MM.1S (cell line): Measurements from ENCODE around the gene AGAP1.

Experiments
- DNase-seq: peaks from one replicate; pipeline ENCODE4 v3.0.0-alpha.2; 2015
- H2AFZ ChIP-seq: fragments of 300-600 bp; sonication (generic); 2 replicates; pipeline ENCODE4 v1.6.0; 2016; ENCODE audit warnings: antibody characterized with exemption, low read length
- H3F3A ChIP-seq: fragments of 300-600 bp; sonication (generic); 2 replicates; pipeline ENCODE4 v1.6.1; 2016; ENCODE audit warnings: mild to moderate bottlenecking, antibody characterized with exemption, low read length, moderate library complexity, mixed read lengths; ENCODE audit not compliant: insufficient read depth
- H3K27ac ChIP-seq: fragments of 300-600 bp; sonication (generic); 2 replicates; pipeline ENCODE4 v1.5.1; 2016; ENCODE audit warnings: mild to moderate bottlenecking, low read length
- H3K27me3 ChIP-seq: fragments of 300-600 bp; sonication (generic); replicated peaks from 2 replicates; pipeline ENCODE4 v1.6.0; 2016; ENCODE audit warnings: low read length; ENCODE audit not compliant: insufficient read depth
- H3K36me3 ChIP-seq: fragments of 300-600 bp; sonication (generic); replicated peaks from 2 replicates; pipeline ENCODE4 v1.6.1; 2016; ENCODE audit warnings: mild to moderate bottlenecking, low read length, mixed read lengths; ENCODE audit not compliant: insufficient read depth
- H3K4me1 ChIP-seq: fragments of 300-600 bp; sonication (generic); 2 replicates; pipeline ENCODE4 v1.6.1; 2016; ENCODE audit warnings: low read length, mixed read lengths
- H3K4me2 ChIP-seq: fragments of 300-600 bp; sonication (generic); 2 replicates; pipeline ENCODE4 v1.6.0; 2016; ENCODE audit warnings: low read depth, low read length
- H3K4me3 ChIP-seq: fragments of 300-600 bp; sonication (generic); 2 replicates; pipeline ENCODE4 v1.5.1; 2016; ENCODE audit warnings: low read length, mixed read lengths
- H3K79me2 ChIP-seq: fragments of 300-600 bp; sonication (generic); 2 replicates; pipeline ENCODE4 v1.6.1; 2016; ENCODE audit warnings: mixed run types, low read length, mixed read lengths
- H3K9ac ChIP-seq: fragments of 300-600 bp; sonication (generic); 2 replicates; pipeline ENCODE4 v1.6.1; 2016; ENCODE audit warnings: low read length, mixed read lengths
- H3K9me2 ChIP-seq: fragments of 300-600 bp; sonication (generic); replicated peaks from 2 replicates; pipeline ENCODE4 v1.6.1; 2016; ENCODE audit warnings: mild to moderate bottlenecking, low read length, mixed read lengths; ENCODE audit not compliant: insufficient read depth
- H3K9me3 ChIP-seq: fragments of 300-600 bp; sonication (generic); replicated peaks from 2 replicates; pipeline ENCODE4 v1.6.1; 2016; ENCODE audit warnings: mild to moderate bottlenecking, low read length, mixed read lengths; ENCODE audit not compliant: insufficient read depth
- H4K20me1 ChIP-seq: fragments of 300-600 bp; sonication (generic); 2 replicates; pipeline ENCODE4 v1.6.1; 2016; ENCODE audit warnings: mild to moderate bottlenecking, low read length, moderate library complexity, mixed read lengths; ENCODE audit not compliant: insufficient read depth
- EZH2 ChIP-seq: fragments of 300-600 bp; sonication (generic); optimal IDR thresholded peaks from 2 replicates; pipeline ENCODE3; 2017; ENCODE audit warnings: low read depth, mild to moderate bottlenecking, antibody characterized with exemption, low read length, mixed read lengths
- EZH2phosphoT487 ChIP-seq: fragments of 300-600 bp; sonication (generic); IDR thresholded peaks from 2 replicates; pipeline ENCODE4 v1.6.1; 2018; ENCODE audit warnings: antibody characterized with exemption, low read length
- TF ChIP-seq, protein P1 (sequence below): fragments of 300-600 bp; sonication (generic); IDR thresholded peaks from 2 replicates; pipeline ENCODE4 v1.5.1; 2016; ENCODE audit warnings: antibody characterized with exemption, low read length, mixed read lengths

The AGAP1 gene

DNA sequence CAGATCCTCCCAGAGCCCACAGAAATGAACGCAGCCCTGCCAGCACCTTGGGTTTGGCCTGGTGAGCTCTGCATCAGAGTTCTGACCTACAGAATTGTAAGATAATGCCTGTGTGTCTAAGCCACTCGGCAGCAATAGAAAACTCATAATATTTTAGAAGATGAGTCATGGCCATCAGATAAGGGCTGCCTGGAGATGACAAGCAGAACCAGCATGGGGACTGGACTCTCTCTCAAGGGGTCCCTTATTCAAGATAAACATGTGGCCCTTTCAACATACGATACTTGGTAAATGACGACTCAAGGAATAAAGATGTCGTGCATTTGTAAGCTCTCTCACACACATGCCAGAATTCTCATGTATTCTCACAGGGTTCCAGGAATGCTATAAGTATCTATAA is 8.5 kb upstream of the AGAP1 start:
- no peak overlapping the region for H3K27ac ChIP-seq
- no peaks in the 10 kb centered on the region for H3K79me2 ChIP-seq
- H3K27me3 ChIP-seq, result no peaks in the 10 kb centered on the region
- no peak overlapping the region for H3K9ac ChIP-seq
- H3K4me1 ChIP-seq, result 0 out of 2 replicates have a peak, but pooled peaks cover 1% of the 10 kb centered on the region
- H3K9me2 ChIP-seq, result no peaks in the 10 kb centered on the region
- TF ChIP-seq, protein P1, sequence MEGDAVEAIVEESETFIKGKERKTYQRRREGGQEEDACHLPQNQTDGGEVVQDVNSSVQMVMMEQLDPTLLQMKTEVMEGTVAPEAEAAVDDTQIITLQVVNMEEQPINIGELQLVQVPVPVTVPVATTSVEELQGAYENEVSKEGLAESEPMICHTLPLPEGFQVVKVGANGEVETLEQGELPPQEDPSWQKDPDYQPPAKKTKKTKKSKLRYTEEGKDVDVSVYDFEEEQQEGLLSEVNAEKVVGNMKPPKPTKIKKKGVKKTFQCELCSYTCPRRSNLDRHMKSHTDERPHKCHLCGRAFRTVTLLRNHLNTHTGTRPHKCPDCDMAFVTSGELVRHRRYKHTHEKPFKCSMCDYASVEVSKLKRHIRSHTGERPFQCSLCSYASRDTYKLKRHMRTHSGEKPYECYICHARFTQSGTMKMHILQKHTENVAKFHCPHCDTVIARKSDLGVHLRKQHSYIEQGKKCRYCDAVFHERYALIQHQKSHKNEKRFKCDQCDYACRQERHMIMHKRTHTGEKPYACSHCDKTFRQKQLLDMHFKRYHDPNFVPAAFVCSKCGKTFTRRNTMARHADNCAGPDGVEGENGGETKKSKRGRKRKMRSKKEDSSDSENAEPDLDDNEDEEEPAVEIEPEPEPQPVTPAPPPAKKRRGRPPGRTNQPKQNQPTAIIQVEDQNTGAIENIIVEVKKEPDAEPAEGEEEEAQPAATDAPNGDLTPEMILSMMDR, result no peak
- no peak for TF ChIP-seq EZH2
- no peak for TF ChIP-seq EZH2phosphoT487
- no peak overlapping the region for H3K4me3 ChIP-seq
- H3K4me2 ChIP-seq, result no peak overlapping the region
- no peaks in the 10 kb centered on the region for H3K9me3 ChIP-seq
- H4K20me1 ChIP-seq, result no peaks in the 10 kb centered on the region
- H2AFZ ChIP-seq, result no peak overlapping the region
- DNase-seq, result no peak
- H3K36me3 ChIP-seq, result no peaks in the 10 kb centered on the region
- peaks cover 6% of the 10 kb centered on the region for H3F3A ChIP-seq

DNA sequence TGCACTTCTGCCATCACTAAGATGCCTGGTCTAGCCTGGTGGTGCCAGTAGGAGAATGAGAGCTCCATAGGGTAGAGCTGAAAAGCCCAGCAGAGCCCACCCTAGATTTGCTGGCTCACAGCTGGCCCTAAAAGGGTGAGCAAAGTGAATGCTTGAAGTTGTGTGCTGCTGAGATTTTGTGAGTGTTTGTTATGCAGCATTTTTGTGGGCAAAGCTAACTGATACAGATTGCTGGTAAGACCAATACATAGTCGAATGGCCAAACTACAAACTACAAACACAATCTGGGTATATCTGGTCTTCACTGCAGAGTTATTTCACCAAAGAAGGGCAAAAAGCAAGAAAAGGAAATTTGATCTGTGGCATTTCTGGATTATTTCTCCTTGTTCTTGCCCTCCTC is 7.1 kb upstream of the AGAP1 start:
- no peak overlapping the region for H3K4me3 ChIP-seq
- H3K9ac ChIP-seq, result no peak overlapping the region

DNA sequence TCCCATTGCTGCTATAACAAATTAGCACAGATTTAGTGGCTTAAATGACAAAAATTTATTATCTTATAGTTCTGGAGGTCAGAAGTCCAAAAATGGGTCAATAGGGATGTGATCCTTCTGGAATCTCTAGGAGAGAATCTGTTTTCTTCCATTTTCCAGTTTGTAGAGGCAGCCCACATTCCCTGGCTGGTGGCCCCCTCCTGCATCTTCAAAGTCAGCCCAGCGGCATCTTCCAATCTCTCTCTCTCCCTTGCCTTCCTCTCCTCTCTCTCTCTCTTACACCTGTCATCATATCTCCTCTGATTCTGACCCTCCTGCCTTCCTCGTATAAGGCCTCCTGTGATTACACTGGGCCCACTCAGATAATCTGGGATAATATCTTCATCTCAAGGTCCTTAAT is 3.9 kb upstream of the AGAP1 start:
- H3F3A ChIP-seq, result no peaks in the 10 kb centered on the region
- H3K36me3 ChIP-seq, result no peaks in the 10 kb centered on the region
- no peak overlapping the region for H3K9ac ChIP-seq
- peaks cover 4% of the 10 kb centered on the region for H3K79me2 ChIP-seq
- H3K27me3 ChIP-seq, result no peaks in the 10 kb centered on the region
- H2AFZ ChIP-seq, result no peak overlapping the region
- no peak for DNase-seq
- no peaks in the 10 kb centered on the region for H3K9me3 ChIP-seq
- H3K27ac ChIP-seq, result no peak overlapping the region
- no peak overlapping the region for H3K4me3 ChIP-seq
- no peaks in the 10 kb centered on the region for H3K4me1 ChIP-seq
- H4K20me1 ChIP-seq, result no peaks in the 10 kb centered on the region
- H3K4me2 ChIP-seq, result no peak overlapping the region
- H3K9me2 ChIP-seq, result no peaks in the 10 kb centered on the region
- no peak for TF ChIP-seq EZH2phosphoT487
- no peak for TF ChIP-seq EZH2
- TF ChIP-seq, protein P1, result no peak

More for the DNA sequence above, 7.1 kb upstream of the AGAP1 start:
- no peaks in the 10 kb centered on the region for H3K4me1 ChIP-seq
- no peaks in the 10 kb centered on the region for H4K20me1 ChIP-seq
- no peaks in the 10 kb centered on the region for H3F3A ChIP-seq
- H2AFZ ChIP-seq, result no peak overlapping the region
- H3K36me3 ChIP-seq, result no peaks in the 10 kb centered on the region
- no peaks in the 10 kb centered on the region for H3K79me2 ChIP-seq
- no peak overlapping the region for H3K27ac ChIP-seq
- H3K27me3 ChIP-seq, result no peaks in the 10 kb centered on the region
- DNase-seq, result no peak
- H3K4me2 ChIP-seq, result no peak overlapping the region
- no peaks in the 10 kb centered on the region for H3K9me2 ChIP-seq
- H3K9me3 ChIP-seq, result no peaks in the 10 kb centered on the region
- TF ChIP-seq EZH2 (no peak), EZH2phosphoT487 (no peak)
- TF ChIP-seq, protein P1, result no peak
